Upper lobe of right lung (tissue), 1 donor: Measurements from ENCODE around the gene SHROOM3. TPM values are rescaled to one million over a fixed set of nuclear protein-coding genes. Genes with fewer than 3 reads are reported as not detected.

ENCODE experiments used
- ATAC-seq: fragments of 200-7000 bp; cut with Tn5 transposase; one replicate; pipeline ENCODE4 v1.9.1; 2020; ENCODE audit warnings: mild to moderate bottlenecking, moderate library complexity
- DNase-seq: peaks from one replicate; pipeline ENCODE4 v3.0.0-alpha.2; 2020
- H3K27ac ChIP-seq: fragments of 200-600 bp; one replicate; pipeline ENCODE4 v1.8.0; 2022
- H3K27me3 ChIP-seq: fragments of 200-600 bp; one replicate; pipeline ENCODE4 v1.8.0; 2022; ENCODE audit warnings: mild to moderate bottlenecking
- H3K36me3 ChIP-seq: fragments of 200-600 bp; one replicate; pipeline ENCODE4 v1.8.0; 2022
- H3K4me1 ChIP-seq: fragments of 200-600 bp; one replicate; pipeline ENCODE4 v1.8.0; 2022
- H3K4me3 ChIP-seq: fragments of 200-600 bp; one replicate; pipeline ENCODE4 v1.8.0; 2022; ENCODE audit warnings: mild to moderate bottlenecking
- H3K9me3 ChIP-seq: fragments of 200-600 bp; one replicate; pipeline ENCODE4 v1.8.0; 2022
- CTCF ChIP-seq: fragments of 200-600 bp; IDR thresholded peaks from one replicate; pipeline ENCODE4 v1.8.0; 2022; ENCODE audit warnings: antibody characterized with exemption
- intact Hi-C: fragments of 100-400 bp; cut with DNase I; formaldehyde crosslinking; loops from one replicate; pipeline ENCODE4 v1.11.0; 2022
- total RNA-seq: library from RNA; stranded (reverse); fragmentation: NEBNext Ultra II Directional; extraction: Animal tissue kit (Norgen Biotek cat#: 25700); gene quantifications from one replicate; pipeline ENCODE4 v1.2.1, GENCODE V29; 2021
- donor health status: DM: no; HTN: yes; CAD: no; lungs with severe emphysema.

The SHROOM3 gene
- total RNA-seq, 1 donor from 2014 or later, result 73.3 TPM

GRCh38 chr4:76738086-76738931, 303.3 kb downstream of the SHROOM3 start:
- H3K4me3 ChIP-seq, result no peak overlapping the region

GRCh38 chr4:76740192-76740591, 305.2 kb downstream of the SHROOM3 start:
- DNase-seq (no peak), ATAC-seq (no peak)
- no peaks in the 10 kb centered on the region for H3K9me3 ChIP-seq
- peaks cover 12% of the 10 kb centered on the region for H3K4me1 ChIP-seq
- no peak overlapping the region for H3K27ac ChIP-seq
- H3K4me3 ChIP-seq, result no peak overlapping the region
- no peaks in the 10 kb centered on the region for H3K36me3 ChIP-seq
- intact Hi-C loops, result no loop called here
- TF ChIP-seq CTCF, result no peak
- H3K27me3 ChIP-seq, result no peaks in the 10 kb centered on the region

More at GRCh38 chr4:76738086-76738931, 303.3 kb downstream of the SHROOM3 start:
- DNase-seq, result no peak
- intact Hi-C loops, result no loop called here
- Histone ChIP-seq H3K36me3 (peaks cover 6% of the 10 kb centered on the region), H3K9me3 (no peaks in the 10 kb centered on the region), H3K27me3 (no peaks in the 10 kb centered on the region), H3K27ac (peak overlapping the region; percentile 59), H3K4me1 (peaks cover 12% of the 10 kb centered on the region)
- ATAC-seq, result peak; percentile 33
- no peak for TF ChIP-seq CTCF

GRCh38 chr4:76740866-76741662, 306.0 kb downstream of the SHROOM3 start:
- no peak for TF ChIP-seq CTCF
- DNase-seq, result peak; percentile 63
- ATAC-seq, result peak; percentile 18
- Histone ChIP-seq H3K36me3 (no peaks in the 10 kb centered on the region), H3K4me3 (no peak overlapping the region), H3K27me3 (no peaks in the 10 kb centered on the region), H3K9me3 (no peaks in the 10 kb centered on the region), H3K4me1 (peaks cover 17% of the 10 kb centered on the region), H3K27ac (no peak overlapping the region)
- intact Hi-C loops, result no loop called here

GRCh38 chr4:76741663-76742020, 306.6 kb downstream of the SHROOM3 start:
- no peaks in the 10 kb centered on the region for H3K27me3 ChIP-seq
- H3K36me3 ChIP-seq, result no peaks in the 10 kb centered on the region
- DNase-seq, result no peak
- no peak overlapping the region for H3K4me3 ChIP-seq
- H3K9me3 ChIP-seq, result no peaks in the 10 kb centered on the region
- H3K4me1 ChIP-seq, result peaks cover 17% of the 10 kb centered on the region
- no peak for ATAC-seq
- no peak overlapping the region for H3K27ac ChIP-seq
- TF ChIP-seq CTCF, result no peak
- intact Hi-C loops, result no loop called here

- no peak for TF ChIP-seq CTCF
- Histone ChIP-seq H3K36me3 (no peaks in the 10 kb centered on the region), H3K4me1 (peaks cover 4% of the 10 kb centered on the region), H3K9me3 (no peaks in the 10 kb centered on the region), H3K27ac (no peak overlapping the region), H3K27me3 (no peaks in the 10 kb centered on the region), H3K4me3 (no peak overlapping the region)
- DNase-seq (no peak), ATAC-seq (no peak)
- intact Hi-C loops, result no loop called here
These were observed 309.4 kb downstream of the SHROOM3 start for GRCh38 chr4:76744241-76744921.
